ENCODE measurements around the gene SNX27.

Gene SNX27

GRCh38 chr1:151686561-151686960, 74.7 kb downstream of the SNX27 start:
- TF ChIP-seq ZSCAN16 (tag by site-specific recombination; IDR thresholded peaks at IDR 0.05) = no peak
- TF ChIP-seq ZBTB8A (tag by site-specific recombination; IDR thresholded peaks at IDR 0.05) = no peak
- CTCF ChIA-PET = interaction anchor here (0.8 kb wide), 1 partner anchor 93 kb away, joined by 3 read pairs; no protein-coding TSS in a partner anchor
- POLR2A ChIA-PET = no interaction called here

GRCh38 chr1:151689494-151689893, 77.6 kb downstream of the SNX27 start:
- no peaks in the 10 kb centered on the region for H3K4me1 ChIP-seq (ENCODE audit: control insufficient read depth, insufficient read depth, low read length)
- CTCF ChIA-PET = interaction anchor here (2.6 kb wide), 1 partner anchor 147 kb away, joined by 5 read pairs; no protein-coding TSS in a partner anchor

More at GRCh38 chr1:151686561-151686960, 74.7 kb downstream of the SNX27 start:
- no peak overlapping the region for H3K4me3 ChIP-seq (ENCODE audit: low read depth, low read length)
- no peak overlapping the region for H3K27ac ChIP-seq (ENCODE audit: extremely low read depth, low read depth, low read length)
- H3K36me3 ChIP-seq (ENCODE audit: control insufficient read depth in 2 of 2, insufficient read depth in 1 of 2, low read length in 2 of 2) = peaks cover 4 to 19% of the 10 kb centered on the region in 2 experiments; a peak in 2 of 3 replicates
- H3K4me1 ChIP-seq (ENCODE audit: control insufficient read depth, insufficient read depth, low read length) = no peaks in the 10 kb centered on the region
- H3K9me3 ChIP-seq (ENCODE audit: control insufficient read depth, insufficient read depth, low read depth, low read length) = no peaks in the 10 kb centered on the region

DNA sequence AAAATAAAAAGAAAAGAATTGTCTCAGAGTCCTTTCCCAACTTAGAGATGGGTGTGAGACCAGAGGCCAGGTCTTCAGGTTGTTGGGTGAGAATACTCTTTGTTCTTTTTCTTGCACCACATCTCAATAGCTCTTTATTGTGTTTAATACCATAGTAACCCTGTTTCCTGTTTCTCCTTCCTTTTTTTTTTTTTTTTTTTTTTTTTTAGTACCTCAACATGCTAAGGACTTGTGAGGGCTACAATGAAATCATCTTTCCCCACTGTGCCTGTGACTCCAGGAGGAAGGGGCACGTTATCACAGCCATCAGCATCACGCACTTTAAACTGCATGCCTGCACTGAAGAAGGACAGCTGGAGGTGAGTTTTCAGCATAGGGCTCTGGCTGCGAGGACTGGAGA, 80.4 kb downstream of the SNX27 start:
- no peak for TF ChIP-seq ZNF701 (tag by site-specific recombination; IDR thresholded peaks at IDR 0.05)
- TF ChIP-seq, protein P1, sequence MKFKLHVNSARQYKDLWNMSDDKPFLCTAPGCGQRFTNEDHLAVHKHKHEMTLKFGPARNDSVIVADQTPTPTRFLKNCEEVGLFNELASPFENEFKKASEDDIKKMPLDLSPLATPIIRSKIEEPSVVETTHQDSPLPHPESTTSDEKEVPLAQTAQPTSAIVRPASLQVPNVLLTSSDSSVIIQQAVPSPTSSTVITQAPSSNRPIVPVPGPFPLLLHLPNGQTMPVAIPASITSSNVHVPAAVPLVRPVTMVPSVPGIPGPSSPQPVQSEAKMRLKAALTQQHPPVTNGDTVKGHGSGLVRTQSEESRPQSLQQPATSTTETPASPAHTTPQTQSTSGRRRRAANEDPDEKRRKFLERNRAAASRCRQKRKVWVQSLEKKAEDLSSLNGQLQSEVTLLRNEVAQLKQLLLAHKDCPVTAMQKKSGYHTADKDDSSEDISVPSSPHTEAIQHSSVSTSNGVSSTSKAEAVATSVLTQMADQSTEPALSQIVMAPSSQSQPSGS (tag by site-specific recombination; IDR thresholded peaks at IDR 0.05; ENCODE audit: low read depth) = no peak
- no peak for TF ChIP-seq ZNF585B (tag by site-specific recombination; IDR thresholded peaks at IDR 0.05)
- TF ChIP-seq ZNF555 (tag by site-specific recombination; conservative IDR thresholded peaks at IDR 0.05) = no peak
- no peak for TF ChIP-seq GLIS1 (tag by site-specific recombination; IDR thresholded peaks at IDR 0.05)
- TF ChIP-seq, protein P2, sequence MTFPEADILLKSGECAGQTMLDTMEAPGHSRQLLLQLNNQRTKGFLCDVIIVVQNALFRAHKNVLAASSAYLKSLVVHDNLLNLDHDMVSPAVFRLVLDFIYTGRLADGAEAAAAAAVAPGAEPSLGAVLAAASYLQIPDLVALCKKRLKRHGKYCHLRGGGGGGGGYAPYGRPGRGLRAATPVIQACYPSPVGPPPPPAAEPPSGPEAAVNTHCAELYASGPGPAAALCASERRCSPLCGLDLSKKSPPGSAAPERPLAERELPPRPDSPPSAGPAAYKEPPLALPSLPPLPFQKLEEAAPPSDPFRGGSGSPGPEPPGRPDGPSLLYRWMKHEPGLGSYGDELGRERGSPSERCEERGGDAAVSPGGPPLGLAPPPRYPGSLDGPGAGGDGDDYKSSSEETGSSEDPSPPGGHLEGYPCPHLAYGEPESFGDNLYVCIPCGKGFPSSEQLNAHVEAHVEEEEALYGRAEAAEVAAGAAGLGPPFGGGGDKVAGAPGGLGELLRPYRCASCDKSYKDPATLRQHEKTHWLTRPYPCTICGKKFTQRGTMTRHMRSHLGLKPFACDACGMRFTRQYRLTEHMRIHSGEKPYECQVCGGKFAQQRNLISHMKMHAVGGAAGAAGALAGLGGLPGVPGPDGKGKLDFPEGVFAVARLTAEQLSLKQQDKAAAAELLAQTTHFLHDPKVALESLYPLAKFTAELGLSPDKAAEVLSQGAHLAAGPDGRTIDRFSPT (tag by site-specific recombination; IDR thresholded peaks at IDR 0.05) = no peak
- no peak for TF ChIP-seq ZNF394 (tag by site-specific recombination; IDR thresholded peaks at IDR 0.05; ENCODE audit: borderline replicate concordance)
- ChIA-PET POLR2A (no interaction called here), CTCF (interaction anchor here (0.9 to 1.7 kb wide), 3 partner anchors 26 to 144 kb away, joined by 3 to 8 read pairs (median 3); no protein-coding TSS in a partner anchor)
- H3K36me3 ChIP-seq (ENCODE audit: control insufficient read depth in 2 of 2, insufficient read depth in 1 of 2, low read length in 2 of 2) = peaks cover 5 to 42% of the 10 kb centered on the region in 2 experiments; a peak in 1 of 3 replicates
- no peaks in the 10 kb centered on the region for H3K9me3 ChIP-seq (ENCODE audit: control insufficient read depth, insufficient read depth, low read depth, low read length)
- H3K27ac ChIP-seq (ENCODE audit: extremely low read depth, low read depth, low read length) = no peak overlapping the region
- no peak overlapping the region for H3K4me3 ChIP-seq (ENCODE audit: low read depth, low read length)
- H3K4me1 ChIP-seq (ENCODE audit: control insufficient read depth, insufficient read depth, low read length) = no peaks in the 10 kb centered on the region

More at GRCh38 chr1:151689494-151689893, 77.6 kb downstream of the SNX27 start:
- POLR2A ChIA-PET = interaction anchor here (0.6 to 1.1 kb wide), 2 partner anchors 71 to 150 kb away, joined by 3 to 7 read pairs; partner anchors contain the start of gene TUFT1
- H3K27ac ChIP-seq (ENCODE audit: extremely low read depth, low read depth, low read length) = no peak overlapping the region
- no peak overlapping the region for H3K4me3 ChIP-seq (ENCODE audit: low read depth, low read length)
- TF ChIP-seq ZNF221 (tag by site-specific recombination; IDR thresholded peaks at IDR 0.05; ENCODE audit: borderline replicate concordance) (no peak), ZNF529 (tag by site-specific recombination; IDR thresholded peaks at IDR 0.05; ENCODE audit: insufficient replicate concordance) (no peak), ZNF280C (tag by site-specific recombination; IDR thresholded peaks at IDR 0.05) (no peak), ZXDB (tag by site-specific recombination; IDR thresholded peaks at IDR 0.05) (no peak), ZNF571 (tag by site-specific recombination; IDR thresholded peaks at IDR 0.05) (no peak), PRDM1 (tag by site-specific recombination; IDR thresholded peaks at IDR 0.05) (no peak), ZNF140 (tag by site-specific recombination; IDR thresholded peaks at IDR 0.05) (peak; percentile 38; the same call in 1 of the 2 replicates)
- TF ChIP-seq, protein P1 (tag by site-specific recombination; IDR thresholded peaks at IDR 0.05; ENCODE audit: low read depth) = no peak
- TF ChIP-seq, protein P3, sequence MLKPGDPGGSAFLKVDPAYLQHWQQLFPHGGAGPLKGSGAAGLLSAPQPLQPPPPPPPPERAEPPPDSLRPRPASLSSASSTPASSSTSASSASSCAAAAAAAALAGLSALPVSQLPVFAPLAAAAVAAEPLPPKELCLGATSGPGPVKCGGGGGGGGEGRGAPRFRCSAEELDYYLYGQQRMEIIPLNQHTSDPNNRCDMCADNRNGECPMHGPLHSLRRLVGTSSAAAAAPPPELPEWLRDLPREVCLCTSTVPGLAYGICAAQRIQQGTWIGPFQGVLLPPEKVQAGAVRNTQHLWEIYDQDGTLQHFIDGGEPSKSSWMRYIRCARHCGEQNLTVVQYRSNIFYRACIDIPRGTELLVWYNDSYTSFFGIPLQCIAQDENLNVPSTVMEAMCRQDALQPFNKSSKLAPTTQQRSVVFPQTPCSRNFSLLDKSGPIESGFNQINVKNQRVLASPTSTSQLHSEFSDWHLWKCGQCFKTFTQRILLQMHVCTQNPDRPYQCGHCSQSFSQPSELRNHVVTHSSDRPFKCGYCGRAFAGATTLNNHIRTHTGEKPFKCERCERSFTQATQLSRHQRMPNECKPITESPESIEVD (tag by site-specific recombination; IDR thresholded peaks at IDR 0.05) = no peak
- H3K9me3 ChIP-seq (ENCODE audit: control insufficient read depth, insufficient read depth, low read depth, low read length) = no peaks in the 10 kb centered on the region
- H3K36me3 ChIP-seq (ENCODE audit: control insufficient read depth in 2 of 2, insufficient read depth in 1 of 2, low read length in 2 of 2) = peaks cover 5 to 35% of the 10 kb centered on the region in 2 experiments; a peak in 2 of 3 replicates
